ENCODE results near the gene NPR1.

- no peak for TF ChIP-seq EZH2phosphoT487 (IDR thresholded peaks at IDR 0.05; ENCODE audit: insufficient read depth, low read depth)
- TF ChIP-seq EZH2 (IDR thresholded peaks at IDR 0.05; ENCODE audit: insufficient read depth, poor library complexity, severe bottlenecking), result no peak
Observed at GRCh38 chr1:153670859-153671627, 7.4 kb upstream of the NPR1 start, which contains the start of gene ILF2.
